ENCODE results near the gene UBXN7.

The UBXN7 gene

DNA sequence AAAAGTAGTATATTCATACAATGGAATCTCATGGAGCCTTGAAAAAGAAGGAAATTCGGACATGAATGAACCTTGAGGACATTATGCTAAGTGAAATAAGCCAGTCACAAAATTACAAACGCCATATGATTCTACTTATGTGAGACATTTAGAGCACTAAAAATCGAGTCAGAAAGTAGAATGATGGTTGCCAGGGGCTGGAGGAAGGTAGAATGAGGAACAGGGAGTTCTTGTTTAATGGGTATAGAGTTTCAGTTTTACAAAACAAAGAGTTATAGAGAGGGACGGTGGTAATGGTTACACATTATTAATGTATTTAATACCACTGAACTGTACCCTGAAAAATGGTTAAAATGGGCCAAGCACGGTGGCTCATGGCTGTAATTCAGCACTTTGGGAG is 19.5 kb downstream of the UBXN7 start:
- TF ChIP-seq PPARA (CRISPR knock-in tag; IDR thresholded peaks at IDR 0.05; ENCODE audit: borderline replicate concordance), result no peak
- TF ChIP-seq RARB (CRISPR knock-in tag; IDR thresholded peaks at IDR 0.05), result no peak
- no peak for TF ChIP-seq BACH2 (CRISPR knock-in tag; IDR thresholded peaks at IDR 0.05; ENCODE audit: borderline replicate concordance)
- TF ChIP-seq SNAI2 (CRISPR knock-in tag; IDR thresholded peaks at IDR 0.05), result no peak
- no peak for TF ChIP-seq ZNF8 (CRISPR knock-in tag; IDR thresholded peaks at IDR 0.05)
- ATAC-seq, result no peak

DNA sequence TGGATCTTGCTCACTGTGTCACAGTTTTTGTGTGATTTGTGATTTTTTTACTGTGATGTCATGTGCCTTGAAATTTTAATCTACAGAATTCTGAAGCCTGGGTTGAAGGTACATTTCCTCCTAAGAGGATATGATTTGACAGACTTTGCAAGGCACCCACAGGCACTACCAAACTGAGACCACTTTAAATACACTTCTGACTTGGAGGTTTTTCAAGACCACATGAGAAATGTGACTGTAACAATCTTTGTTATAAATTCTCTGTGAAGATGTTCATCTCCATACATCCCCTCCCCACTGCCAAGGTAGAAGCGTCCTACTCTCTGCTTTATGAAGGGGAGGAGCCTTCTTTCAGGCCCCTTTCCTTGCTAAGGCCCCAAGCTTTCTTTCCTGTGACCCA is 22.8 kb downstream of the UBXN7 start:
- no peak for ATAC-seq
- TF ChIP-seq BACH2 (CRISPR knock-in tag; IDR thresholded peaks at IDR 0.05; ENCODE audit: borderline replicate concordance), result no peak
- TF ChIP-seq, protein P1, sequence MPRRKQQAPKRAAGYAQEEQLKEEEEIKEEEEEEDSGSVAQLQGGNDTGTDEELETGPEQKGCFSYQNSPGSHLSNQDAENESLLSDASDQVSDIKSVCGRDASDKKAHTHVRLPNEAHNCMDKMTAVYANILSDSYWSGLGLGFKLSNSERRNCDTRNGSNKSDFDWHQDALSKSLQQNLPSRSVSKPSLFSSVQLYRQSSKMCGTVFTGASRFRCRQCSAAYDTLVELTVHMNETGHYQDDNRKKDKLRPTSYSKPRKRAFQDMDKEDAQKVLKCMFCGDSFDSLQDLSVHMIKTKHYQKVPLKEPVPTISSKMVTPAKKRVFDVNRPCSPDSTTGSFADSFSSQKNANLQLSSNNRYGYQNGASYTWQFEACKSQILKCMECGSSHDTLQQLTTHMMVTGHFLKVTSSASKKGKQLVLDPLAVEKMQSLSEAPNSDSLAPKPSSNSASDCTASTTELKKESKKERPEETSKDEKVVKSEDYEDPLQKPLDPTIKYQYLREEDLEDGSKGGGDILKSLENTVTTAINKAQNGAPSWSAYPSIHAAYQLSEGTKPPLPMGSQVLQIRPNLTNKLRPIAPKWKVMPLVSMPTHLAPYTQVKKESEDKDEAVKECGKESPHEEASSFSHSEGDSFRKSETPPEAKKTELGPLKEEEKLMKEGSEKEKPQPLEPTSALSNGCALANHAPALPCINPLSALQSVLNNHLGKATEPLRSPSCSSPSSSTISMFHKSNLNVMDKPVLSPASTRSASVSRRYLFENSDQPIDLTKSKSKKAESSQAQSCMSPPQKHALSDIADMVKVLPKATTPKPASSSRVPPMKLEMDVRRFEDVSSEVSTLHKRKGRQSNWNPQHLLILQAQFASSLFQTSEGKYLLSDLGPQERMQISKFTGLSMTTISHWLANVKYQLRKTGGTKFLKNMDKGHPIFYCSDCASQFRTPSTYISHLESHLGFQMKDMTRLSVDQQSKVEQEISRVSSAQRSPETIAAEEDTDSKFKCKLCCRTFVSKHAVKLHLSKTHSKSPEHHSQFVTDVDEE (CRISPR knock-in tag; IDR thresholded peaks at IDR 0.05), result no peak
- TF ChIP-seq, protein P2, sequence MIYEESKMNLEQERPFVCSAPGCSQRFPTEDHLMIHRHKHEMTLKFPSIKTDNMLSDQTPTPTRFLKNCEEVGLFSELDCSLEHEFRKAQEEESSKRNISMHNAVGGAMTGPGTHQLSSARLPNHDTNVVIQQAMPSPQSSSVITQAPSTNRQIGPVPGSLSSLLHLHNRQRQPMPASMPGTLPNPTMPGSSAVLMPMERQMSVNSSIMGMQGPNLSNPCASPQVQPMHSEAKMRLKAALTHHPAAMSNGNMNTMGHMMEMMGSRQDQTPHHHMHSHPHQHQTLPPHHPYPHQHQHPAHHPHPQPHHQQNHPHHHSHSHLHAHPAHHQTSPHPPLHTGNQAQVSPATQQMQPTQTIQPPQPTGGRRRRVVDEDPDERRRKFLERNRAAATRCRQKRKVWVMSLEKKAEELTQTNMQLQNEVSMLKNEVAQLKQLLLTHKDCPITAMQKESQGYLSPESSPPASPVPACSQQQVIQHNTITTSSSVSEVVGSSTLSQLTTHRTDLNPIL (CRISPR knock-in tag; IDR thresholded peaks at IDR 0.05; ENCODE audit: low read depth), result no peak
- TF ChIP-seq ZNF70 (CRISPR knock-in tag; IDR thresholded peaks at IDR 0.05), result no peak
- no peak for TF ChIP-seq ESRRG (CRISPR knock-in tag; IDR thresholded peaks at IDR 0.05)

DNA sequence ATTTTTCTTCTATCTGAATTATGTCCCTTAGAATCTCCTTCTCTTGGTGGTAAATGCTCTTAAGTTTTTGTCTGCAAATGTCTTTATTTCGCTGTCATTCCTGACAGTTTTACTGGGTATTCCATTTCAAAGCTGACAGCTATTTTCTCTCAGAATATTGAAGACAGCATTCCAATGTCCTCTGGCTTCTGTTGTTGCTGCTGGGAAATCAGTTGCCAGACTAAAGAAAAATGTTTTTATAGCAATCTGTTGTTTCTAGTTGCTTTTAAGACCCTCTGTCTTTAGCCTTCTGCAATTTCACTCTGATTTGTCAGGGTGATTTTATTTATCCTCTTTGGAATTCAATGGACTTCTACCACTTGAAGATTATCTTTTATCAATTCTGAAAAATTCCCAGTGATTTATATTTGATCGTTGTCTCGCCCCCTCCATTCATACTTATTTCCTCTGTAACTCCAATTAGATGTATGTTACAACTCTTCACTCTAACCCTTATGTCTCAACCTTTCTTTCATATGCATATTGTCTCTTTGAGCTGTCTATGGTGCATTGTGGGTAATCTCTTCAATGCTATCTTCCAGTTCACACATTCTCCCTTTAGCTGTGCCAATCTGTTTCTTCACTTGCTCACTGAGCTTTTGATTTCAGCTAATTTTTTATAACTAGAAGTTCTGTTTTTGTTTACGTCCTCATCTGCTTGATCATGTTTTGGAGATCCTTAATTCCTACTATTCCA is 23.5 kb downstream of the UBXN7 start:
- ATAC-seq, result no peak

DNA sequence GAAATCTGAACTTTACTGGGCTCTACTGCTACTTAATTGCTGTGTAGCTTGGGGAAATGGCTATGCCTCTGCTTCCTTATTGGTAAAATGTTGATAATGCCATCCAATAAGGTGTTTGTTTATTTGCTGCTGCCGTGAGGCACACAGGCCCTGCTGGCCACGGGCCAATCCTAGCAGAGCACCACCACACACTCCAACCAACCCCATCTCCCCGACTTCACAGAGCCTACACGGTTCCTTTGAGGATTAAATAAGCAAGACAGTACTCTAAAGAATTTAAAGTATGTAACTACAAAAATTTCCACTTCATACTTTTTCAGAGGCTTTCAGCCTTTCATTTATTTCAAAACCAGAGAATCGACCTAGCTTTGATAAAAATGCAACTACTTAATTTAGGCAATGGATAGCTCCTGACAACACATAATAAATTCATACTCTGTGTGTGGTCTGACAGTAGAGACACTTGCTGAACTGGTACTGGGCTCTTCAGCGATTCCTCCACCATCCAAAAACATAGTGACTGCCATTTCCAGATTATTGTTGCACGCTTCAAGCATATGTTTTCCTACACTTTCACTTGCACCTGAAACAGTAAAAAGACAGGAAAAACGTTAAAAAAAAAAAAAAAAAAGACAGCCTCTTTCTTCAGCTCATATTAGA is 25.3 kb downstream of the UBXN7 start:
- TF ChIP-seq ZNF565 (CRISPR knock-in tag; conservative IDR thresholded peaks at IDR 0.05; ENCODE audit: low read depth) (no peak), ARNTL (CRISPR knock-in tag; IDR thresholded peaks at IDR 0.05; ENCODE audit: borderline replicate concordance, low read depth) (no peak), CSDC2 (CRISPR knock-in tag; IDR thresholded peaks at IDR 0.05) (no peak), ZFP30 (CRISPR knock-in tag; IDR thresholded peaks at IDR 0.05) (no peak), ISL1 (CRISPR knock-in tag; IDR thresholded peaks at IDR 0.05) (peak; percentile 21)
- TF ChIP-seq, protein P3, sequence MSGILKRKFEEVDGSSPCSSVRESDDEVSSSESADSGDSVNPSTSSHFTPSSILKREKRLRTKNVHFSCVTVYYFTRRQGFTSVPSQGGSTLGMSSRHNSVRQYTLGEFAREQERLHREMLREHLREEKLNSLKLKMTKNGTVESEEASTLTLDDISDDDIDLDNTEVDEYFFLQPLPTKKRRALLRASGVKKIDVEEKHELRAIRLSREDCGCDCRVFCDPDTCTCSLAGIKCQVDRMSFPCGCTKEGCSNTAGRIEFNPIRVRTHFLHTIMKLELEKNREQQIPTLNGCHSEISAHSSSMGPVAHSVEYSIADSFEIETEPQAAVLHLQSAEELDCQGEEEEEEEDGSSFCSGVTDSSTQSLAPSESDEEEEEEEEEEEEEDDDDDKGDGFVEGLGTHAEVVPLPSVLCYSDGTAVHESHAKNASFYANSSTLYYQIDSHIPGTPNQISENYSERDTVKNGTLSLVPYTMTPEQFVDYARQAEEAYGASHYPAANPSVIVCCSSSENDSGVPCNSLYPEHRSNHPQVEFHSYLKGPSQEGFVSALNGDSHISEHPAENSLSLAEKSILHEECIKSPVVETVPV (CRISPR knock-in tag; IDR thresholded peaks at IDR 0.05), result no peak
- TF ChIP-seq, protein P2 (CRISPR knock-in tag; IDR thresholded peaks at IDR 0.05; ENCODE audit: low read depth), result no peak
- TF ChIP-seq, protein P4, sequence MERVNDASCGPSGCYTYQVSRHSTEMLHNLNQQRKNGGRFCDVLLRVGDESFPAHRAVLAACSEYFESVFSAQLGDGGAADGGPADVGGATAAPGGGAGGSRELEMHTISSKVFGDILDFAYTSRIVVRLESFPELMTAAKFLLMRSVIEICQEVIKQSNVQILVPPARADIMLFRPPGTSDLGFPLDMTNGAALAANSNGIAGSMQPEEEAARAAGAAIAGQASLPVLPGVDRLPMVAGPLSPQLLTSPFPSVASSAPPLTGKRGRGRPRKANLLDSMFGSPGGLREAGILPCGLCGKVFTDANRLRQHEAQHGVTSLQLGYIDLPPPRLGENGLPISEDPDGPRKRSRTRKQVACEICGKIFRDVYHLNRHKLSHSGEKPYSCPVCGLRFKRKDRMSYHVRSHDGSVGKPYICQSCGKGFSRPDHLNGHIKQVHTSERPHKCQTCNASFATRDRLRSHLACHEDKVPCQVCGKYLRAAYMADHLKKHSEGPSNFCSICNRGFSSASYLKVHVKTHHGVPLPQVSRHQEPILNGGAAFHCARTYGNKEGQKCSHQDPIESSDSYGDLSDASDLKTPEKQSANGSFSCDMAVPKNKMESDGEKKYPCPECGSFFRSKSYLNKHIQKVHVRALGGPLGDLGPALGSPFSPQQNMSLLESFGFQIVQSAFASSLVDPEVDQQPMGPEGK (CRISPR knock-in tag; IDR thresholded peaks at IDR 0.05; ENCODE audit: borderline replicate concordance), result no peak
- peak; percentile 94 for ATAC-seq

More for the DNA sequence above, 23.5 kb downstream of the UBXN7 start:
- TF ChIP-seq ZFP30 (CRISPR knock-in tag; IDR thresholded peaks at IDR 0.05), result no peak
- no peak for TF ChIP-seq ARNTL (CRISPR knock-in tag; IDR thresholded peaks at IDR 0.05; ENCODE audit: borderline replicate concordance, low read depth)
- no peak for TF ChIP-seq ZNF8 (CRISPR knock-in tag; IDR thresholded peaks at IDR 0.05)
- no peak for TF ChIP-seq ISL1 (CRISPR knock-in tag; IDR thresholded peaks at IDR 0.05)
- TF ChIP-seq ZC3H10 (CRISPR knock-in tag; IDR thresholded peaks at IDR 0.05), result no peak
- no peak for TF ChIP-seq ZNF70 (CRISPR knock-in tag; IDR thresholded peaks at IDR 0.05)

All from SK-N-SH treated with all-trans-retinoic acid at 6 μM for 48 hours (cell line).